Peyer's patch (tissue), 4 donors: ENCODE data around the gene NCOA7.

ENCODE experiments used
- CTCF ChIP-seq, 6 experiments: fragments of 450-650 bp in 4 of 6; fragments of 200-600 bp in 2 of 6; sonication (generic) in 1 of 6; IDR thresholded peaks; one replicate each; pipeline ENCODE4 v1.5.1; 2017 to 2019; ENCODE audit warnings: antibody characterized with exemption in 6 of 6, mild to moderate bottlenecking in 3 of 6, moderate library complexity in 1 of 6
- POLR2A ChIP-seq, 2 donors: fragments of 450-650 bp; IDR thresholded peaks; one replicate each; pipeline ENCODE4 v1.5.1; 2017; ENCODE audit warnings: antibody characterized with exemption in 2 of 2, mild to moderate bottlenecking in 2 of 2, moderate library complexity in 2 of 2

- TF ChIP-seq POLR2A (IDR thresholded peaks at IDR 0.05): no peak
- no peak for TF ChIP-seq CTCF (IDR thresholded peaks at IDR 0.05)
These were observed 74.3 kb downstream of the NCOA7 start for GRCh38 chr6:125865015-125865414.
